Measurements from ENCODE around the gene MAP3K7. TPM values are rescaled to one million over a fixed set of nuclear protein-coding genes. Genes with fewer than 3 reads are reported as not detected.

Gene MAP3K7
- total RNA-seq, 1 donor from 2014 or later, result 35.9 TPM

DNA sequence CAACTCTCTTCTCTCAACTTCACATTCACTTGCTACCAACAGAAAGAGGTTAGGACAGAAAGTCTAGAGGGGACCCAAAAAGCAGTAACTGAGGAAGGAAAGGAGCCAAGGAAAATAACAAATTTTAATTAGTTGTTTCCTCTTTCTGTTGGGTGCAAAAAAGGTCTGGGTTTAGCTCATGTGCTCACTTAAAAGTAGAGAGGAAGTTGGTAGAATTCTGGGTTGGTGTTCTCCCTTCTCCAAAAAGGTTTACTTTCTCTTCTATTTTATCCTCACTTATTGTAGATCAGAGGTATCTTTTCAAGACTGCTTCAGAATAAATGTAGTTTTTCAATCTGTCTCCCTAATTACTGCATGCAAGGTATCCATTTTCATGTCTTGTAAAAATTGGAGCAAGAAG is 42.8 kb downstream of the MAP3K7 start:
- no peak for DNase-seq (ENCODE audit: low spot score in 2 of 2, unreplicated experiment in 2 of 2)
- H3K36me3 Mint-ChIP-seq, result peaks cover 44% of the 10 kb centered on the region
- TF ChIP-seq, protein P1, sequence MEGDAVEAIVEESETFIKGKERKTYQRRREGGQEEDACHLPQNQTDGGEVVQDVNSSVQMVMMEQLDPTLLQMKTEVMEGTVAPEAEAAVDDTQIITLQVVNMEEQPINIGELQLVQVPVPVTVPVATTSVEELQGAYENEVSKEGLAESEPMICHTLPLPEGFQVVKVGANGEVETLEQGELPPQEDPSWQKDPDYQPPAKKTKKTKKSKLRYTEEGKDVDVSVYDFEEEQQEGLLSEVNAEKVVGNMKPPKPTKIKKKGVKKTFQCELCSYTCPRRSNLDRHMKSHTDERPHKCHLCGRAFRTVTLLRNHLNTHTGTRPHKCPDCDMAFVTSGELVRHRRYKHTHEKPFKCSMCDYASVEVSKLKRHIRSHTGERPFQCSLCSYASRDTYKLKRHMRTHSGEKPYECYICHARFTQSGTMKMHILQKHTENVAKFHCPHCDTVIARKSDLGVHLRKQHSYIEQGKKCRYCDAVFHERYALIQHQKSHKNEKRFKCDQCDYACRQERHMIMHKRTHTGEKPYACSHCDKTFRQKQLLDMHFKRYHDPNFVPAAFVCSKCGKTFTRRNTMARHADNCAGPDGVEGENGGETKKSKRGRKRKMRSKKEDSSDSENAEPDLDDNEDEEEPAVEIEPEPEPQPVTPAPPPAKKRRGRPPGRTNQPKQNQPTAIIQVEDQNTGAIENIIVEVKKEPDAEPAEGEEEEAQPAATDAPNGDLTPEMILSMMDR (IDR thresholded peaks at IDR 0.05; ENCODE audit: unreplicated experiment), result no peak
- H3K4me1 Mint-ChIP-seq, result peaks cover 7% of the 10 kb centered on the region
- no peak overlapping the region for H3K4me3 Mint-ChIP-seq
- no peaks in the 10 kb centered on the region for H3K27me3 Mint-ChIP-seq (ENCODE audit: low read depth)
- no peaks in the 10 kb centered on the region for H3K9me3 Mint-ChIP-seq
- no peak overlapping the region for H3K27ac Mint-ChIP-seq

DNA sequence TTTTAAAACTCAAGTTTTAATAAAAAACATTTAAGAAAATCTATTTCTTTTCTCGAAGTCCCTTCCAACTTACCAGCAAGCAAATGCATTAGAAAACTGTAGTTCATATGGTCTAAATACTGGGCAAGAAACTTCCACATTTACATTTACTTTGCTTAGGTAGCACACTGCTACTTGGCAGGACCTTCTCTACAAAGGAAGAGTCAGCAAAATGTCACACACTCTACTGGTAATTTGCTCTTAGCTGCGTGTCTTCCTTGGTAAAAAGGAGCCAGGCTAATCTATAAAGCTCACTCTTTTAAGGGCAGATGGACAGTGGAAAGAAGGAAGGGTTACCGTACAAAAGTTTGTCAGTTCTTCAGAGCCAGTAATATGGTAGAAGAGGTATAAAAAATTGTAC is 45.7 kb downstream of the MAP3K7 start:
- no peak overlapping the region for H3K4me3 Mint-ChIP-seq
- peaks cover 30% of the 10 kb centered on the region for H3K4me1 Mint-ChIP-seq
- H3K27me3 Mint-ChIP-seq (ENCODE audit: low read depth), result no peaks in the 10 kb centered on the region
- DNase-seq (ENCODE audit: low spot score in 2 of 2, unreplicated experiment in 2 of 2), result no peak
- no peaks in the 10 kb centered on the region for H3K9me3 Mint-ChIP-seq
- no peak overlapping the region for H3K27ac Mint-ChIP-seq
- H3K36me3 Mint-ChIP-seq, result peaks cover 30% of the 10 kb centered on the region
- TF ChIP-seq, protein P1 (IDR thresholded peaks at IDR 0.05; ENCODE audit: unreplicated experiment), result no peak

DNA sequence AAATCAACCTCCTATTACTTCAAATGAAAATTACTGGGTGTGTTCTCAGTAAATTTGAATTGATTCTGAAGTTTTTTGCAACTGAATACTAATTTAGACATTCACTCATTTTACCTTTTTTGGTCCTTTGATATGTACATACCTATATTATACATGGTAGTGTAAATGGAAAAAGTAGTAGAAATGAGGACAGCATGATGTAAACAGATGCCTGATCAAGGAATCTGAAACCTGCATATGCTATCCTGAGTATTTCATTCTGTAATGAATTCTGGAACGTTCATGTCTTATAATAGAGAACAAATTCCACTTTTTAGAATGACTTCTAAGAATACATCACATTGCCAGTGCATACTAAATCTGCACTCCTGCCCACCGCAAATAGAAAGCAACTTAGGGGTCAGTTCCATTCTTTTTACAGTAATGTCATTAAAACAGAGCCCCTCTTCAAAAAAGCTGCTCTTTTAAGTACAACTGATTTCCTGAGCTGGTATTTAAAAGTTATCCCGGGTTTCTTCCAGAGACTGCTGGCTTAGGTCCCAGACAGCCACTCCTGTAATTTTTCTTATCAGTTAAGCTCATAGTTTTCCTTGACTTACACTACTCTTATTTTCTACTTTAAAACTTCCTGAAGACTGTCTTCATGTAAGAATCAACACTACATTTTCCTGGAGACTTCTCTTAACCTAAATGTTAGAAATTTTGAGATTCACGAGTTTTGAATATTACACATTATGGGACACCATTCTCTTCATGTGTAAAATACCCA is 48.4 kb downstream of the MAP3K7 start:
- Mint-ChIP-seq H3K36me3 (peaks cover 10% of the 10 kb centered on the region), H3K27me3 (ENCODE audit: low read depth) (no peaks in the 10 kb centered on the region), H3K4me3 (no peak overlapping the region)

DNA sequence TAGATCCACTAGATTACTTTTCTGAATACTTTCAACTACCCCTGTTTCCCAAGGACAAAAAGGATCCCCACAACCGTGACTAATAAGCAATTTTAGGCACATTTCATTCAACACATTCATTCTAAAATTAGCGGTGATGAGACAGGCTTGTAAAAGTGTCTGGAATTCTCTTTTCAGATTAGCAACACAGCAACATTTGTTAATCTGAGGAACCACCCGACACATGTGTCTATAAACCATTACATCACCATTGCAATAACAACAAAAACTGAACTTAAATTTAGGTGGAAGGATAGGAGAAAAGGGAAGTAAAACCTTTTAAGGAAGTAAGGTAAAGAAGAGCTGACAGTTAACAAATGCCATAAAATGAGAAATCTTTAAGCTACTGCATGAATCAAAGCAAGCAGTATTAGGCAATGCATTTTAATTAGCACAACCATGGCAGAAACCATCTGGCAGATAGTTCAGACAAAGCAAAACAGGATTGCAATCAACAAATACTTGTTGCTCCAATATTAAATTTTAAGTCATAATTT is 49.1 kb downstream of the MAP3K7 start:
- H3K4me3 Mint-ChIP-seq, result no peak overlapping the region

More for the DNA sequence above, 48.4 kb downstream of the MAP3K7 start:
- H3K27ac Mint-ChIP-seq, result peak overlapping the region; percentile 74
- H3K9me3 Mint-ChIP-seq, result no peaks in the 10 kb centered on the region
- TF ChIP-seq, protein P1 (IDR thresholded peaks at IDR 0.05; ENCODE audit: unreplicated experiment), result no peak
- DNase-seq (ENCODE audit: low spot score in 2 of 2, unreplicated experiment in 2 of 2), result no peak
- H3K4me1 Mint-ChIP-seq, result peaks cover 32% of the 10 kb centered on the region

DNA sequence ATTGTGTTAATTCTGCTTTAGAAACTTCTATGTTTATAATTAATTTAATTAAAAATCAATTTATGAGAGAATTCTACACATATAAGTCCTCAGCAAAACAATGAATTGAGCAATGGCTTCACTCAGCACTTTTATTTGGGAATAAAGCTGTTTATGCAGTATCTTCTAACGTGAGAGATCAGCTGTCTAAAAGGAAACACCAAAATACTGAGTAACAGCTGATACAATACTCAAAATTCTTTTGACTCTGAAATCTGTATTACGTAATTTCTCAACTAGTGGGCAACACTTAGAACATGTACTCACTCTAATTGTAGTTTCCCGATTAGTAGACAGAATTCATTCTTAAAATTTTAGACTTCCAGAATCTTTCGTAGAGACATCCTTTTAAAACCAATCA is 49.8 kb downstream of the MAP3K7 start:
- Mint-ChIP-seq H3K4me1 (peaks cover 32% of the 10 kb centered on the region), H3K4me3 (no peak overlapping the region)

More for the DNA sequence above, 49.1 kb downstream of the MAP3K7 start:
- peaks cover 32% of the 10 kb centered on the region for H3K4me1 Mint-ChIP-seq
- H3K27me3 Mint-ChIP-seq (ENCODE audit: low read depth), result no peaks in the 10 kb centered on the region
- peaks cover 6% of the 10 kb centered on the region for H3K36me3 Mint-ChIP-seq
- no peak for DNase-seq (ENCODE audit: low spot score in 2 of 2, unreplicated experiment in 2 of 2)
- no peaks in the 10 kb centered on the region for H3K9me3 Mint-ChIP-seq
- TF ChIP-seq, protein P1 (IDR thresholded peaks at IDR 0.05; ENCODE audit: unreplicated experiment), result no peak
- H3K27ac Mint-ChIP-seq, result peak overlapping the region; percentile 45

More for the DNA sequence above, 49.8 kb downstream of the MAP3K7 start:
- peaks cover 6% of the 10 kb centered on the region for H3K36me3 Mint-ChIP-seq
- peak overlapping the region; percentile 43 for H3K27ac Mint-ChIP-seq
- TF ChIP-seq, protein P1 (IDR thresholded peaks at IDR 0.05; ENCODE audit: unreplicated experiment), result no peak
- no peaks in the 10 kb centered on the region for H3K9me3 Mint-ChIP-seq
- no peak for DNase-seq (ENCODE audit: low spot score in 2 of 2, unreplicated experiment in 2 of 2)
- no peaks in the 10 kb centered on the region for H3K27me3 Mint-ChIP-seq (ENCODE audit: low read depth)
